Lower lobe of right lung (tissue), 2 donors: ENCODE data around the gene NELL1. TPM values are rescaled to one million over a fixed set of nuclear protein-coding genes. Genes with fewer than 3 reads are reported as not detected.

ENCODE experiments used
- ATAC-seq, 2 donors: fragments of 200-7000 bp; cut with Tn5 transposase; one replicate each; pipeline ENCODE4 v1.9.1; 2020 to 2022; ENCODE audit warnings: mild to moderate bottlenecking in 2 of 2, moderate library complexity in 2 of 2
- DNase-seq: peaks from one replicate; pipeline ENCODE4 v3.0.0-alpha.2; 2020
- H3K27ac ChIP-seq: fragments of 200-600 bp; one replicate; pipeline ENCODE4 v1.8.0; 2022
- H3K27me3 ChIP-seq: fragments of 200-600 bp; one replicate; pipeline ENCODE4 v1.8.0; 2022; ENCODE audit warnings: low read depth
- H3K36me3 ChIP-seq: fragments of 200-600 bp; one replicate; pipeline ENCODE4 v1.8.0; 2022; ENCODE audit warnings: mild to moderate bottlenecking
- H3K4me1 ChIP-seq: fragments of 200-600 bp; one replicate; pipeline ENCODE4 v1.8.0; 2022
- H3K4me3 ChIP-seq: fragments of 200-600 bp; one replicate; pipeline ENCODE4 v1.8.0; 2022; ENCODE audit warnings: mild to moderate bottlenecking
- H3K9me3 ChIP-seq: fragments of 200-600 bp; one replicate; pipeline ENCODE4 v1.8.0; 2022
- intact Hi-C: fragments of 100-400 bp; cut with DNase I; formaldehyde crosslinking; loops from one replicate; pipeline ENCODE4 v1.11.0; 2022
- total RNA-seq: library from RNA; stranded (reverse); fragmentation: NEBNext Ultra II Directional; extraction: Animal tissue kit (Norgen Biotek cat#: 25700); gene quantifications from one replicate; pipeline ENCODE4 v1.2.1, GENCODE V29; 2021
- TF ChIP-seq, protein P1 (sequence below): fragments of 200-600 bp; IDR thresholded peaks from one replicate; pipeline ENCODE4 v1.8.0; 2022; ENCODE audit warnings: antibody characterized with exemption, mild to moderate bottlenecking
- donor health status: DM: no; HTN: yes; CAD: no; lungs with severe emphysema.

NELL1 gene
- total RNA-seq, 1 donor from 2014 or later: 0.15 TPM

DNA sequence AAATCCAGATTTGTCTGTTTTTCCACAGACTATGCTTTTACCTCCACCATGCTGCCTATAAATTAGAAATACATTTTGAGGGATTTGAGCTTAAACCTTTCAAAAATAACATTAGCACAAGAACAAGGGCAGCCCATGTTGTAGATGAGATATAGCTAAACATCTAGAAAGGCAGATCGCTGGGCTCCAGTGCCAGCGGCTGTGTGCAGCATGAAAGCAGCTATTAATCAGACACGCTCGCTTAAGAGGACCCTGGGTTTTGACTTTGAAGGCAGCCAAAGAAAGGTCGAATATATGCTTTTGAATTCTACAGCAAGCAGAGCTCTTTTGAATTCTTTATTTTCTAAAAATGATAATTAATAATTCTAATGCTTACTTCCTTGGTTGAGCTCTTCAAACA, 684.0 kb downstream of the NELL1 start:
- TF ChIP-seq, protein P1, sequence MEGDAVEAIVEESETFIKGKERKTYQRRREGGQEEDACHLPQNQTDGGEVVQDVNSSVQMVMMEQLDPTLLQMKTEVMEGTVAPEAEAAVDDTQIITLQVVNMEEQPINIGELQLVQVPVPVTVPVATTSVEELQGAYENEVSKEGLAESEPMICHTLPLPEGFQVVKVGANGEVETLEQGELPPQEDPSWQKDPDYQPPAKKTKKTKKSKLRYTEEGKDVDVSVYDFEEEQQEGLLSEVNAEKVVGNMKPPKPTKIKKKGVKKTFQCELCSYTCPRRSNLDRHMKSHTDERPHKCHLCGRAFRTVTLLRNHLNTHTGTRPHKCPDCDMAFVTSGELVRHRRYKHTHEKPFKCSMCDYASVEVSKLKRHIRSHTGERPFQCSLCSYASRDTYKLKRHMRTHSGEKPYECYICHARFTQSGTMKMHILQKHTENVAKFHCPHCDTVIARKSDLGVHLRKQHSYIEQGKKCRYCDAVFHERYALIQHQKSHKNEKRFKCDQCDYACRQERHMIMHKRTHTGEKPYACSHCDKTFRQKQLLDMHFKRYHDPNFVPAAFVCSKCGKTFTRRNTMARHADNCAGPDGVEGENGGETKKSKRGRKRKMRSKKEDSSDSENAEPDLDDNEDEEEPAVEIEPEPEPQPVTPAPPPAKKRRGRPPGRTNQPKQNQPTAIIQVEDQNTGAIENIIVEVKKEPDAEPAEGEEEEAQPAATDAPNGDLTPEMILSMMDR: no peak
- no peaks in the 10 kb centered on the region for H3K36me3 ChIP-seq
- H3K4me3 ChIP-seq: no peak overlapping the region
- ATAC-seq (no peak), DNase-seq (no peak)
- no peaks in the 10 kb centered on the region for H3K27me3 ChIP-seq
- no peaks in the 10 kb centered on the region for H3K9me3 ChIP-seq
- H3K4me1 ChIP-seq: no peaks in the 10 kb centered on the region
- intact Hi-C loops: no loop called here
- no peak overlapping the region for H3K27ac ChIP-seq

DNA sequence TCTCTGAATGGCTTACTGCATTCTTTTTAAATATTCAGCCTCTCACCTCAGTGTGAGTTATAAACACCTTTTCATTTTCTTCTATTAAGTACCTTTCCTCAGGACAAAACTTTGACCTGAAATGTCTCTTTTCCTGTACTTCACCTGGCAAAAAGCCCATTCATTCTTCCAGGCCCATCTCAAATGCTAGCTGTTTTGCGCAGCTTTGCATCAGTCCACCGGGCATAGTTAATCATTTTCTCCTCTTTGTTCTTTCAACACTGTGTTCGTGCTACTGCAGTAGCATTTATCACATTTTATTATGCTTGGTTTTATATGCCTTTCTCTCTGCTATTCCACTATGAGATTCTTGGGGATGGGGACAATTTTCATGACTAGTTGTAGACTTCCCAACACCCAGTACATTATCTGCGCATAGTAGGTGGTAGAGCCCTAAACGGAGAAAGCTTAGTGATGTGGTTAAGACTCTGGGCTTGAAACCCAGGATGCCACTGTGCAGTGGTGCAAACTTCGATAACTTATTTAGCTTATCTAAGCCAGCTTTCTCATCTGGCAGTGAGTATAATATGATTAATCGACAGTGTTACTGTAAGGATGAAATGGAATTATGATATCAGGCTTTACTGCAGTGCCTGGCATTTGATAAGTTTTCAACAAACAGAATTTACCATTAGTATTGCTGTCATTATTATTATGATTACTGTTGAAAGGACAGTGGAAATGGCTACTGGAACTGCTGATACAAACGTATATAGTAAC, 695.7 kb downstream of the NELL1 start:
- intact Hi-C loops: no loop called here
- peaks cover 3% of the 10 kb centered on the region for H3K9me3 ChIP-seq
- no peaks in the 10 kb centered on the region for H3K36me3 ChIP-seq
- H3K27me3 ChIP-seq: no peaks in the 10 kb centered on the region
- no peak overlapping the region for H3K27ac ChIP-seq
- no peak for ATAC-seq
- DNase-seq: no peak
- TF ChIP-seq, protein P1: no peak
- H3K4me3 ChIP-seq: no peak overlapping the region
- H3K4me1 ChIP-seq: no peaks in the 10 kb centered on the region

DNA sequence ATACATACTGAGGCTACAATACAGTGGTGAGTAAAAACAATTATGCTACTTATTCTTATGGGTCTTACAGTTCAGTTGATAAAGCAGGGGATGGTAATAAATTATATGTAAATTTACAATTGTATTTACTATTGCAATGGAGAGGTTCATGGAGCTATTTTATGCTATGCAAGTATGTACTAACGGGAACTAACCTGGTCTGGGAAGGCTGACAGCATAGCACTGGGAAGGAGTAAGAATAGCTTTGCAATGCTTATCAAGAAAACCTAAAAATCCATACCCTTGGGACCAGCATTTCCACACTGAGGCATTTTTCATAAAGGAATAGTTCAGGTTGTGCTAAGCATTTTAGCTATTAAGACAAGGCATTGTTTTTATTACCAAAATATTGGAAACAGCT, 700.6 kb downstream of the NELL1 start:
- Histone ChIP-seq H3K4me3 (no peak overlapping the region), H3K4me1 (no peaks in the 10 kb centered on the region), H3K9me3 (no peaks in the 10 kb centered on the region), H3K36me3 (no peaks in the 10 kb centered on the region), H3K27ac (no peak overlapping the region), H3K27me3 (no peaks in the 10 kb centered on the region)
- no peak for DNase-seq
- no peak for ATAC-seq
- intact Hi-C loops: no loop called here
- TF ChIP-seq, protein P1: no peak

DNA sequence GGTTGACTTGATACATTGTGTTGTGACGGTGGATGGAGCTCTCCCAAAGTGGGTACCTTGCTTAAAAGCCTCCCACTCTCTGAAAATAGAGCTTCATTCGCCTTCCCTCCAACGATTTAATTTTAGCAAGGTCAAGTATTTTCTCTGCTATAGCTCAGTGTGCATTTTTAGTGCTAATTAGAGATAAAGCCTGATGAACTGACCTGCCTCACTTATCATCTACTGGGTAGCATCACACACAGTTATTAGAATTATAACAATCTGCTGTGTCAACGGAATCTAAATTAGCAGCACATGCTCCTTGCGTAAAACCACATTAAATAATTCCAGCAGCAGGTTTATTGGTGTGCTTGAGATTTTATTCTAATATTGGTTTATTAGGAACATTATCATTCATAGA, 701.7 kb downstream of the NELL1 start:
- H3K4me3 ChIP-seq: no peak overlapping the region
- H3K27me3 ChIP-seq: no peaks in the 10 kb centered on the region
- TF ChIP-seq, protein P1: no peak
- intact Hi-C loops: no loop called here
- H3K27ac ChIP-seq: no peak overlapping the region
- no peaks in the 10 kb centered on the region for H3K4me1 ChIP-seq
- ATAC-seq (no peak), DNase-seq (no peak)
- H3K9me3 ChIP-seq: no peaks in the 10 kb centered on the region
- H3K36me3 ChIP-seq: no peaks in the 10 kb centered on the region

DNA sequence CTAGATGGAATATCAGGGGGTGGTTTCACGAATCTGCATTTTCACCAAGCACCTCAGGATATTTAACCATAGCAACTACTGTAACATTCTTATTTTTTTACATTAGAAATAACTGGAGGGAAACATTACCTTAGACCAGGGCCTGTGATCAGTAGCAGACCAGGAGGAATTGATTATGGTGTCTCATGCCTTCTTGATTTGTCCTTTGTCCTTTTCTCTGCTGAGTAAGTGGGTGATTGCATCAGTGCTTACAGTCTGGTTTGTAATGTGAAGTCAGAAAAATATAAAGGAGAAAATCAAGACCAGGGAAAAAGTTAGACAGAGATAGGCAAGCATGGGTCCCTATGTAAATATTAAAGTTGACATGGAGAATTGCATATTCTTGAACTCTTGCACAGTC, 703.3 kb downstream of the NELL1 start:
- DNase-seq: no peak
- intact Hi-C loops: no loop called here
- Histone ChIP-seq H3K27me3 (no peaks in the 10 kb centered on the region), H3K9me3 (no peaks in the 10 kb centered on the region), H3K4me3 (no peak overlapping the region), H3K36me3 (no peaks in the 10 kb centered on the region), H3K27ac (no peak overlapping the region), H3K4me1 (no peaks in the 10 kb centered on the region)
- TF ChIP-seq, protein P1: no peak
- no peak for ATAC-seq
